ELR (cell line): ENCODE data around the gene CTNNAL1.

Source experiments
- DNase-seq: peaks from one replicate; pipeline ENCODE4 v3.0.0-alpha.2; 2015; ENCODE audit warnings: low read depth

CTNNAL1 gene

DNA sequence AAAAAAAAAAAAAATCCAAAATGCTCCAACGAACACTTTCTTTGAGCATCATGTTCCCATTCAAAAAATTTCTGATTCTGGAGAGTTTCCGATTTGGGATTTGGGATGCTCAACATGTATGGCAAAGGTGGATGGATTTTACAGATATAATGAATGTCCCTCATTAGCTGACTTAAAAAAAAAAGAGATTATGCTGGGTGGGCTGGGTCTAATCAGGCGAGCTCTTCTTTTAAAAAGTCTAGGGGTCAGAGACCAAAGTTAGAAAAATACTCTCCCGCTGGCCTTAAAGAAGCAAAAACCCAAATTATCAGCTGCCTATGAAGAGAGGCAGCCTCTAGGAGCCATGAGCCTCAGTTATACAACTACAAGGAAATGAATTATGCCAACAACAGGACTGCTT, 15.2 kb upstream of the CTNNAL1 start:
- no peak for DNase-seq

DNA sequence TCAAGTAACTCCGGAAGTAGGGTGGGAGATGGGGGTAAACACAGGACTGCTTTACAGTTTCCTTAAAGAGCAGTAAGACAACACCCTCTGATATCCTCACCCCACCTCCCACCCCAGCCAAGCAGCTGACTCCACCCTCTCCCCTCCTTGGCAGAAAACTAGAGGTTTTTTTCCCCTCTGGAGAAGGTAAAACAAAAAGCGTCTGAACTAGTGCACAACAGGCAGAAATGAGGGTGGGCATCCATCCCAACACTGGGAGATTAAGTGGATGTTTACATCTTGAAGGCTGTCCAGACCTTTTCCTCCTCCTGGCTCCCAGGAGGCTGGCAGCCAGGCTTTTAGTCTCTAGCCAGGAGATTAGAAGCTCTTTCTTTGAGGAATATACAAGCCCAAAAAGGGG, 13.9 kb upstream of the CTNNAL1 start:
- no peak for DNase-seq

DNA sequence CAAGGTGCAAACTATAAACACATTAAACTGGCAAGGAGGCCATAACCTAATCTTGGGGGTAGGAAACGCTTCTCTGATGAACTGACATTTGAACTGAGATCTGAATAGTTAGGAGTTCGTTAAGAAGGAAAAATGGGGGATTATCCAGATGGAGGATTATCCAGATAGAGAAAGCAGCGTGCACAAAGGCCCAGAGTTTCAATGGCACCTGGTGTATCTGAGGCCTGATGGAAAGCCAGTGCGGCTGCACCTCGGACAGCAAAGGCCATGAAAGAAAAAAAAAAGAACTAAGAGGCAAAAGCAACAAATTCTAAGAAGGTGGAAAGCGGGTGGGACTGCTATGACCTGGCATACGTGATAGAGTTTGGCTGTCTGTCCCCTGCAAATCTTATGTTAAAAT, 13.0 kb upstream of the CTNNAL1 start:
- DNase-seq = no peak

DNA sequence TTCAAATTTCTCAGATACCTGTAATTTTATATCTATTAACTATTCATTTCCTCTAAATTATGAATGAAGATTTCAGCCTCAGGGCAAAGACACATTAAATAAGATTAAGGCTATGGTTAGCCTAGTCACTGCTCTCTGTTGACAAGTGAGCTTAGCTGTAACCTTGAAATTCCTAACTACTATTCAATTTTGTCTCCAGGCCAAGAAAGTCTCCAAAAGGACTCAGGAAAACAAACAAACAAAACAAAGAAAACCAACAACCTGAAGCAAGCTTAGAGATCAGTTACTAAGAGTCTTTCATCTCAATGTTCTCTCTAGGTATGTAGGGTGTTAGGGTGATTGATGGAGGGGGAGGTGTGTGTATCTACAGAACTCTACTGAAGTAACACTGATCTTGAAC, 9.6 kb upstream of the CTNNAL1 start:
- no peak for DNase-seq

DNA sequence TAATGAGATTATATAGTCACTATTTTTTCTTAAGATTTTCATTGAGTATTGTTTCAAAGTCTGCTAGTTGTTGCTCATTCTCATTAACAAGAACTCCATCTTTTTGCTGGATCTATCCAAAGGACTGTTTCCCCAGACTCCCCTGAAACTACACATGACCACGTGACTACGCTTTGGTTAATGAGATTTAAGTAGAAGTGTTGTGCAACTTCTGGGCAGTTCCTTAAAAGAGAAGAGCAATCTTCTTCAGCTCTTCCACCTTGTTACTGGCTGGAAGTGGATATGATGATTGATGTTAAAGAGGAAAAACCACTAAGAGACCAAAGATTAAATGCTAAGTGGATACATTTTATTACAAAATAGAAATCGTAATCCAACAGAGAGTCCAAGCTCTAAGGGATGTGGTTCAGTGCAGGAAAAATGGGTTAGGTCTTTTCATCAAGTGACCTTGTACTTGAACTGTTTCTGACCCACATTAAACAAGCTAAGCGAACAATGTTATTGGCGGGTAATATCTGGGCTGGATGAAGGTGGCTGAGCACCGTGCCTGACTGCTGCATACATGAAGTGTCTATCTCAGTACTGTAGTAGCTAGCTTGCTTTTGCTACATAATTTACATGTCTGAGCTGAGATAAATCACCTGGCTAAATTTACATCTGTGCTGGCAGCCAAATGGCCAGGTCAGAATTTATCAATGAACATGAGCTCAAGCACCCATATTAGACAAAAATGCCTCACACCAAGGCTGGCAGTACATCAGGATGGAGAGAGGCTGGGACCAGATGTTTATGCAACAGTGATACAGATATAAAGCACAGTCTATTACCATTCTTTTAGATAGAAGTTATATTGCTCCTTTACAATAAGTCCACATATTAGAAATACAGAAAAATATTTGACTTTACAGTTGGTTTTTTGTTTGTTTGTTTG, 7.5 kb upstream of the CTNNAL1 start:
- DNase-seq = no peak

DNA sequence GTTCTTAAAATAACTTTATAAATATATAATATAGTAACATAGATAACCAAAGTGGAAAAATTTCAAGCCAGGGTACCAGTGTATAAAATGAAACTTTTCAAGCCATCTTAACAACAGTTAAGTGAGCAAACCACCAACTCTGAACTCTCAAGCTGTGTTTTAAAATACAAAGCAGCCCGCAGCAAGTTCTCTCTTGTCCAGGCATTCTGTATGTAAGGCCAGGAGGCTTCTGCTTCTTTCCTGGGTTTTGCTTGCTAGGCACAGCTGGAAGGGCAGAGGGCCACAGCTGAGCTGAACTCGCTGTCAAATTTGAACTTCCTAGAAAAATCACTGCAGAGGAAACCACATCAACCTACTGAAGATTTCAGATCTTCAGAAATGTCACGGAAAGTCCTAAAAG, 6.8 kb upstream of the CTNNAL1 start:
- no peak for DNase-seq

DNA sequence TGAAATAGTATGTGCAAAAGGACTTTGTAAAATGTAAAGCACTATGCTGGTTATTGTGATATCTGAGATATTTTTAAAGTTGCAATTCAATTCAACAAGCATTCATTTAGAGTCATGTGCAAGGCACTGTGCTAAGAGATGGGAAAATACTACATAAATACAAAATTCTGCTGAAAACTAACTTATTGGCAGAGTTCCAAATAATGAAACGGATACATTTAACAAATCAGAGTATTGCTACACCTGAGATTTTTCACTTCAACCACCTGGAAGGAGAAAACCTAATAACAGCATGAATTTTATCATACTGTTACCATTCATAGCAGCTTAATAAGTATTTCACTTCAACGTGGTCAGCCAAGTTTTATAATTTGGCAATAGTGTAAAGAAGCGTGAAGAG, 6.1 kb upstream of the CTNNAL1 start:
- DNase-seq = no peak

DNA sequence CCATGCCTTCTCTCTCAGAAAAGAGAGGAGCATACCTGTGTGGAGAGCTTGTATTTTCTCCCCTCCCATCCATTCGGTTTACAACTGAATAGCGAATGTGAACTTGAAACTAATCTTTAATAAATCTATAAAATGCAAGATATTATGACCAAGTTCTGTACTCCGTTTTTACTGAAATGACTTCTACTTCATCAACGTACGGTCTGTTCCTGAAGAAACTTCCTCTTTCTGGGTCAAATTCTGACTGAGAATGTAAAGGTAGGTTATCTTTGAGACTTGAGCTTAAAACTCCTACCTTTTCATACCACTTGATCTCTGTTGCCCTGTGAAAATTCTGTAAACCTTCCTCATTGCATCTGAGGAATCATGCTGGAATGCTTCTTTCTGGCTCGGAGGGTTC, 4.2 kb upstream of the CTNNAL1 start:
- DNase-seq = no peak

DNA sequence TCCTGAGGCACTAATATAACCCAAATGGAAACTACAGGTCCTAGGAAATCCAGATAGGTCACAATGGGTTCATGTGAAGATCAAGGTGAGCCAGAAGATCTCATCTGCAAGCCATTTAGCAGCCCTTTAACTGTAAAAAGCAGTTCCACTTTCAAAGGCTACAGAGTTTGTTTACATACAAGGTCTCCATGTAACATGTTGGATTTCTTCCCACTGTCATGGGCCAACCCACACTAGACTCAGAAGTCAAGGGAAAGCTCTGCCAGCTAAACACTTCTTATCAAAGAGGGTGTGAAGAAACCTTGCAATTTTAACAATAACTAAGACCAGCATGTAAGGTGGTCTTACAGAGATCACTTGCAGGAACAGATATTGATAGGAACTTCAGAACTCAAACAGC, 3.8 kb upstream of the CTNNAL1 start:
- DNase-seq = no peak

DNA sequence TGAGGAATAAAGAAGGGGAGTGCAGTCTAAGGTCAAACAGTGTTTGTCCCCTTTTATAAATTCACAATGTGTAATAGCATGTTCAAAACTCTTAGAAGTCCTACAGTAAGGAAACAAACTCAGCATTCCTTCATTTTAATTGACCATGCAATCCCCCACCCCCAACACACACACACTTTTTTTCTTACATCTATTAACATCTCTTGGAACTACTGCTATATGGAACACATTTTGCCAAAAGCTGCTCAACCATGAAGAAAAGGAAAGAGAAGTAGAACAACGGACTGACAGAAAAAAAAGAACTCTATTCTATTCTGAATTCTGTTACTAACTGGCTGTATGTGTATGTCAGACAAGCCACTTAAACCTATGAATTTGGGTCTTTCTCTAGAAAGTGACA, 2.8 kb upstream of the CTNNAL1 start:
- no peak for DNase-seq

DNA sequence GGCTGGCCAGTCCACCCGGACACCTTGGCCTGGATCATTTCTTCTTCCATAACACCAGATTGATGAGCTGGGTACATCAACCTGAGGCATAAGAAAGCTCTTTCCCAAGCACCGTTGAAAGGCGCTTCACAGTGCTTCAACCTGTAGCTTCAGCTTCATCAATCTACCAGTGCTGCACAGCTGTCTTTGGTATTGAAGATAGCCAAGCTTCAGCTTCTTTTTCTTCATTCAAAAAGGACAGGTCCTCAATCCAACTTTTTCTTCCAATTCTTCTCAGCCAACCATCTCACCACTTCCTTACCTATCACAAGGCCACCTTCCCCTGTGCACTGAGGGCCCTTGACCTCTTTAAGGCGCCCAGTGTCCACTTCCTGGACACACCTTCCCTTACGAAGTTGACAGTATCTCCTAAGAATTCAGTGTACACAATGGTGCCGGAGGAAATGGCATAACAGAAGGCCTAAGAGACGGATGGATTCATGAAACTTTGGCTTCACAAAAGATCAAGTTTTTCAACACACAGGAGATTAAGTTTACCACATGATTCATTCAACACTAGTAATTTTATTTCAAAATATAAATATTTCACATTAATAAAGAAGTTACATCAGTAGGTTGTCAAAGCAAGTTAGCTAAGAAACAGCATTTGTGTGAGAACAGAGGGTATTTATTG, 1.4 kb upstream of the CTNNAL1 start:
- DNase-seq = no peak

DNA sequence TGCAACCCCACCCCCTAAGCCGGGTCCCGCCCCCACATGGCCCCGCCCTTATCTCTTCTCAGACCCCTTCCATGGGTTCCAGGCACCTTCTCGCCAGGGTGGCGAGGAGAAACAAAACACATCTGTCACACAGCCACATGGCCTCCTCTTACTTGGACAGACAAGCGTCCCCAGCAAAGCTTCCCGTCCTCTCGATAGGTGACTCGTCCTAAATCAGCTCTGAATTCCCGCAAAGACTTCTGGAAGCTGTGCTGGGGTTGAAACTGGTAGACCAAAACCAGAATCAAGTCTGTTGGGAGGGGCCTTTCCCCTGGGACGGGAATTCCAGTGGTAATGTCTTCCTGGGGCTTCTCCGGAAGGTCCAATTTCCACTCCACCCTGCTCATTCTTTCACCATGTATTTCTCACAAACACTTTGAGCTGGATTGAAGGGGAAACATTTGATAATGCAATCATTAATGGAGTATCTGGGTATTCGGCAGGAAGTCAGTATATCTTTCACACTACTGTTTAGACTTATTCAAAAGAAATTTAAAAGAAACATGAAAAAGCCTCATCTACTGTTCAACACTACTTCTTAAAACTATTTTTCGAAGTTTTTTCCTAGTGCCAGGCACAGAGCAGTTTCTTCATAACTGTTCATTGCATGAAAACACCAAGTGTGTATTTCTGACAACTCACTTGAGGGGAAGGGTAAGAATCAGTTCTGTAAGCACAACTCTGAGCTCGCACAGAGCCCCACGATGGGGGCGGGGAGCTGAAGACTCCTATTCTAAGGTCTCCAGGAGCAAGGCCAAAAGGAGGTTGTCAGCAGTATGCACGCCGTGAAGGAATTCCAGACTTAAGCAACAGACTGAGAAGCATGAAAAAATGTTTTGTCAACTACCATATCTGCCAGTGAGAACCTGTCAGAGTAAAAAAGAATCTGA, 644 bp upstream of the CTNNAL1 start:
- DNase-seq = no peak

DNA sequence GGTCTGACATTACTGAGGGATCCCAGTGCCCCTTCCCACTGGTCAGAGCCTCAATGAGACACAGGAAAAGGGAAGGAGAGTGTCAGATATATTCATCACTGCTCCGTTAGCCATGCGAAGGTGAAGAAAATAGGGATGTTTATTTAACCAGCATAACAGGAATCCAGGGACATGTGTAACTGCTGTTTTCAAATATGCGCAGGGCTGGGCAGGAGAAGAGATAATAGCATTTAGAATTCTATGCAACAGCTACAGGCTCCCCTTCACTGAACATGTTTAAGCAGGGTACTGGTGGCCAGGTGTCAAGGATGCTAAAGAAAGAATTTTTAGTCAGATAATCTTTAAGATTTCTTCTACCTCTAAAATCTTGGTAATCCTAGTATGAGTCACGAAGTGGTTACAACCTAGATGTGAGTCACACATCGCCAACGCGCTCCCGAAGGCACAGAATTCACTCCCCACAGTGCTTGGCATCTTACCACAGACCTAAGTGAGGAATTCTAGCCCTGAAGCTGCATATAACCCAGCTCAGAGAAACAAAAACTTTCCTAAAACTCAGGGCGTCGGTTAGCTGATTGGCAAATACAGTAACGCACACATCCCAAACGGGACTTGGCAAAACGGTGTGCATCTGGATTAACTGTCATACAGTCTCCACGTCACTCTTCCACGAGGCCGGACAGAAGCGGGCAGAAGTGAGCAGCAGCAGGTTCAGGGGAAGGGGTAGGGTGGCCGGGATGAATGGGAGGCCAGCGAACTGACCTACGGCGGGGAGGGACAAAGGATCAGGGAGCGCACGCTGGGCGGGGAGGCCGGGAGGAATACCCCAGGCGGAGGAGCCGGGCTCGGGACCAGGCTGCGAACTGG, 1.1 kb downstream of the CTNNAL1 start:
- peak; percentile 98 for DNase-seq

DNA sequence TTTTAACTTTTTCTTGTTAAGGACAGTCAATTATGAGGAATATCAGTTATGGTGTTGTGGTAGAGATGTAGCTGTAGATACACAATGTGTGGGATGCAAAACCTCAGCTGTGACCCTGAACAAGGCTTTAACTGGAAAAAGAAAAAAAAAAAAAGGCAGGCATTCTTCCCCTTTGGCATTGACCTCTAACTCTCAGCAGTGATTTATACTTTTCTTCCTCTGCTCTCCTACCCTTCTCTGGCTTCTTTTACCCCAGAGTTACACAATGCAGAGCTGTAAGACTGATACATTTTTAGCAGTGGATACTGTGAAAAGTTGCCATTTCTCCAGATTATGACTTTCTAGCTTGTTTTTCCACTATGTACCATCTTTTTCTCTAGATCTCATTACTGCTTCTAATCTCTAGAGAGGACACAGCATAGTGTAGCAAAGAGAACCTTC, 2.0 kb downstream of the CTNNAL1 start:
- peak; percentile 10 for DNase-seq

DNA sequence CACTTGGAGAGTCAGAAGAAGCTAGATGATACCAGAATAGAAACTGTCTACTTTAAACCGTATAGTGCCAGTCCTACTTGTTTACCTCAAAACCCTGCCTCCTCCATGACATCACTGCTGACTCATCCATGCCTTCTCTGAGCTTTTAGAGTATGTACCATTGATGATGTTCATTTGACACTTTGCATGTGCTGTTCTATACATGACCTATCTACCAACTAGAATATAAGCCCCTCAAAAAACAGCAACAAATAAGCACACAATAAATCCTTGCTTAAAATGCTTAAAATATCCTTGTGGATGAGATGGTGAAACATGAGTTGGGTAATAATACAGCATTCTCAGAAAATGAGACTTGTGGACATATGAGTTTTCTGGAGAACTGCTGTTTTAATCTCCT, 2.6 kb downstream of the CTNNAL1 start:
- DNase-seq = peak; percentile 88

DNA sequence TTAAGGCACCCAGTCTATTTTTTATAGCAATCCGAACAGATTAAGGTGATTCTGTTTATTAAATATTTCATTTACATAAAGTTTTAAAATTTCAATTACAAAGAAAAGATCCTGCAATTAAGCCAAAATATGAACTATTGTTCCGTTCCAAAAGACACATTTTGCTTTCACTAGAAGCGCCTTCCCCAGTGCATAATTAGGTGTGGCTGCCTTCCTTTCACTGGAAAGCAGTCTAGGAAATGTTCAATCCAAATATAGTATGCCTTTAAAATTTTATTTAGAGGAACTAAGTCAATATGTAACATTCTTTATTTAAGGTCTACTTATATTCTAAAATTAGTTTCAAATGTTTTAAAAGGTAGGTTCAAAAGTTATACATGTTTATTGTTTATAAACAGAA, 7.6 kb downstream of the CTNNAL1 start:
- no peak for DNase-seq

DNA sequence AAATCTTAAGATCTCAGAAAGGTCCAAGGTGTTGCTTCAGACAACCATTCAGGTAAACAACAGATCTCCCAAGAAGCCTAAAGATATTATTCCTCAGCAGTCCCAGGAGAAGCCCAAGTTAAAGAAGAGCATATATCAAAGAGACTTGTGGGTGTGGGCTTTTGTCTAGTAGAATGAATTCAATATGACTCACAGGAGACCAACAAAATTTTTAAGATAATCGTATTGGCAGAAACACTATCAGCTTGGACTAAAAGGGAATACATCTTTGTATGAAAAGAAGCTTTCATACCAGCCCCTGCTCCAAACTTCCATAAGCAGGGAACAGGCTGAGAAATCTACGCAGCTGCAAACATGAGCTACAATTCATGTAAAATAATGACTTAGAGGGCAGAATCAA, 10.2 kb downstream of the CTNNAL1 start:
- no peak for DNase-seq

DNA sequence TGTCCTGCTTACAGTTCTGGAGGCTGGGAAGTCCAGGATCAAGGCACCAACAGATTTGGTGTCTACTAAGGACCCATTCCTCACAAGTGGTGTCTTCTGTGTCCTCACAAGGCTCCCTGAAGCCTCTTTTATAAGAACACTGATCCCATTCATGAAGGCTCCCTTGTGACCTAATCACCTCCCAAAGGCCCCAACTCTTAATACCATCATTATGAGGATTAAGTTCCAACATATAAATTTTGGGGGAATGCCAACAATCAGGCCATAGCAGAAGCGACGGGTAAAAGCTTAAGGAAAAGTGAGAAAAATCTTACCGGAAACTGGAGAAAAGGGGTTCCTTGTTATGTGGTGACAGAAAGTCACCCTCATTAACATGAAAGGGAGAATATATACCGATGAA, 11.2 kb downstream of the CTNNAL1 start:
- peak; percentile 20 for DNase-seq

DNA sequence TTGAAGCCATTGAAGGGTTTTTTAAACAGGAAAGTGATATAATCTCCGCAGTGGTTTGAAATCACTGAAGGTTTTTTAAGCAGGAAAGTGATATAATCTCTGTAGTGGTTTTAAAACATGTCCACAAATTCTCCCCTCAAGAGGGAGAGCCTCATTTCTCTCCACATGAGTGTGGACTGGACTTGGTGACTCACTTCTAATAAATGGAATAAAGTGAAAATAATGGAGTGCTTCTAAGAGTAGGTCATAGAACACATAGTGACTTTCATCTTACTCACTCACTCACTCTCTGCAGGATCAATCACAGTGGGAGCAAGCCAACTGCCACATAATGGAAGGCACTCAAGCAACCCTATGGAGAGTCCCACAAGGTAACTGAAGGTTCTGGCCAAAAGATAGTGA, 12.0 kb downstream of the CTNNAL1 start:
- DNase-seq = peak; percentile 97

DNA sequence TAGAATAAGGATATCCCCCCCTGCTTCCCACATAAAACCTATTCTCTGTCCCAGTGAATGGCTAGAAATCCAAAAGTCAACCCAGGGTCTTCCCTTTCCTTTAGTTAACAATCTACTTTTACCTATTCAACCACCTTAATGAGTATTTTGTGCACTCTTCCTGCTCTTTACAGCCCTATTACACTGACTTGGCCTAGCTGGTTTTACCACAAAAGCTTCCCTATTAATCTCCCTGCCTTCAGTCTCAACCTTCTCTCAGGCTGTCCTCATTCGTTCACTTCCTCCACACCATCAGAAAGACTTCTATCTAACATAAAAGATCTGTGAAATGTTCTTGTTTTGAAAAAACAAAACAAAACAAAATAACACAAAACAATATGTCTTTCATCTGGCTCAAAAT, 16.2 kb downstream of the CTNNAL1 start:
- no peak for DNase-seq

DNA sequence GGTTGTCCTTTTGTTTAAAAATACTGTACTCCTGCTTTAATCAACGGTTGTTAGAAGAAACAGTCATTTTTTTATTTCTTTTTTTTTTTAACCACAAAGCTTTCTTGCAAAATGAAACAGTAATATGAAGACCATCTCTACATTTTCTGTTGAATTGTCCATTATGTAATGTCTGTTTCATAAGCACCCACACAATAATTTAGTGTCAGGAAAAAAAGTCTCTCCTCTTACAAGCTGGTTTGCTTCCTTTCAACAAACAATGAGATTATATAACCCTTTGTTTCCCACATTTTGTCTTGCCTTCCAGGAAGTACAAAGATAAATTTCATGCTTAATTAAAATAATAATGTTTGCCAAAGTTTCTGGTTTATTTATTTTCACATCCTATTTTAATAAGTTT, 16.7 kb downstream of the CTNNAL1 start:
- DNase-seq = no peak
